Measurements from ENCODE around the gene NOX4. TPM values are rescaled to one million over a fixed set of nuclear protein-coding genes. Genes with fewer than 3 reads are reported as not detected.
A peak's percentile ranks its signal among the peaks of the same experiment; 100 is the strongest.
"Not testable (repeated sequence)": the region's sequence is repeated elsewhere in the genome, so short reads cannot be mapped to it uniquely, and the experiment has no call there.

Gene NOX4
- polyA plus RNA-seq, 12 donors, result 2.2 to 4.9 (median 3.5) TPM; not detected in 2

DNA sequence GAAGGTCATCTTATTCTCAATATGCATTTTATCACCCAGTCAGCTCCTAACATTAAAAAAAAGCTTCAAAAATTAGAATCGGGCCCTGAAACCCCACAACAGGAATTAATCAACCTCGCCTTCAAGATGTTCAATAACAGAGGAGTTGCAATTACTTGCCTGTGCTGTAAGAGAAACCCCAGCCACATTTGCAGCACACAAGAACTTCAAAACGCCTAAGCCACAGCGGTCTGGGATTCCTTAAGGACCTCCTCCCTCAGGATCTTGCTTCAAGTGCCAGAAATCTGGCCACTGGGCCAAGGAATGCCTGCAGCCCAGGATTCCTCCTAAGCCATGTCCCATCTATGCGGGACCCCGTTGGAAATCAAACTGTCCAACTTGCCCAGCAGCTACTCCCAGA is 108.2 kb downstream of the NOX4 start:
- DNase-seq, result not testable (repeated sequence)

DNA sequence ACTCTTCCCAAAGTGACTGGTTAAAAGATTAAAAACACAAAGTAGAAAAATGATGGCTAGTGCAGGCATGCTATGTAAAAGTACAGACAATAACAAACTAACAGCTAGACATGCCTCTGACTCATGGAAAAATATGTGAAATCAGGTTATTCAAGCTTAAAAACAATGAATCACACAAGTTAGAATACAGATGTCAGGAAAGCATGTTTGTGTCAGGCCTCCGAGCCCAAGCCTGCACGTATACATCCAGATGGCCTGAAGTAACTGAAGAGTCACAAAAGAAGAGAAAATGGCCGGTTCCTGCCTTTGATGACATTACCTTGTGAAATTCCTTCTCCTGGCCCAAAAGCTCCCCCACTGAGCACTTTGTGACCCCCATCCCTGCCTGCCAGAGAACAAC is 110.1 kb downstream of the NOX4 start:
- DNase-seq, result peak; percentile 41

DNA sequence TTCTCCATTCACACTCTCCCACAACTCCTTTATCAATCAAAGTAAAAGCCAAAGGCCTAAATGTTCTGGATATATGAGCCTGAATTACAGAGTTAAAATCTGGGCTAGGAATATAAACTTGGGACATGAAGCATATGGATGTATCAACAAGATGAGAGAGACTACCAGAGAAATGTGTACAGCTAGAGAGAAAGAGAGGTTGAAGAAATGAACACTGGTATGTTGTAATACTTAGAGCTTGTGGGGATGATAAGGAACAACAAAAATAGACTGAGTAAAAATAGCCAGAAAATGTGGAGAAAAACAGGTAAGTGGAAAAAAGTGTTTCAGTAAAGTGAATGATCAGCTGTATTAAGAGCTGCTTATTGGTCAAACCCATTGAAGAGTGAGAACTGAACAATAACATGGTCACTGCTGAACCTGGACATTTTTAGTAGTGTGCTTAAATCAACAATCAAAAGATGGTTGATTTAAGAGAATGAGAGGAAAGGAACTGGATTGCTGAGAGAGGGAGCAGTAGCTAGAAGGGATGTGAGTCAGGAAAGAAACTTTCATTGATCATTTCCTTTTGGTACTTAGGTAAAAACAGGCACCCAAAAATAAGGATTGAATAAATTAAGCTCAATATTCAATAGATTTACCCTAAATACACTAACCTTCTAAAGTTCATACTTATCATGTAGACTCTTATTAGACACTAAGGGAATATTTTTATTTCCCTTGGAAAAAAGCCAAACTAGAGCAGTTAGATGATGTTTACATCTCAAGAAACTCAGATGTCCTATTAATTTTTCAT is 111.0 kb downstream of the NOX4 start:
- not testable (repeated sequence) for DNase-seq

DNA sequence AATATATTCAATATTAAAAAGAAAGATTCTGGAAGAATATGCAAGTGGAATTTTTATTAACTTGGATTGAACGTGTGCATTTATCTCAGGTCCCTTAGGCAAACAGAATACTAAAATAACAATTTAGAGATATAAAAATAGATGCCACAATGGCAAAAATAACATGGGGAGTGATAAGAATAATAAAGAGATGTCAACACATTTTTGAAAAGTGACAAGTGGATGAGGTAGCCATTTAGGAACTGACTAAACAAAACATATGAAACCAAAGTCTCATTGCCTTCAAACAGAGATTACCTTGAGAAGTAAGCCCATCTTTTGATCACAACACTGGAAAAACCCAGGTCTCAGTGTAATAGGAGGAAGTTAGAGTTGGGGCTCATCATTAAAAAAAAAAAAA is 112.2 kb downstream of the NOX4 start:
- DNase-seq, result not testable (repeated sequence)

DNA sequence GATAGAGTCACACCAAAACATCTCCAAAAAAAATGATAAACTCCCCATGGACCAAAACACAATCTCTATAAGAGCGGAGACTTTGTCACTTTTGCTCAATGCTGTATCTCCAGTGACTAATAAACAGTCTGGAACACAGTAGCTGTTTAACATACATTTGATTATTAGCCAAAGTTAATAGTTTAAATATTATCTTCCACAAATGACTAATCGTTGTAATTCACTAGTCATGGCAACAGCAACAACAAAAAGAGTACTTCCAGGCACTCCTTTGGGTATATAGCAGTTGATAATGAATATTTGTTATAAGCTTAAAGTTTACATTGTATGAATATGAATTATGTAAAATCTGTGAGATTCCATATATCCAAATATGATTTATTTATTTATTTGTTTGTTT is 121.8 kb downstream of the NOX4 start:
- DNase-seq, result not testable (repeated sequence)

DNA sequence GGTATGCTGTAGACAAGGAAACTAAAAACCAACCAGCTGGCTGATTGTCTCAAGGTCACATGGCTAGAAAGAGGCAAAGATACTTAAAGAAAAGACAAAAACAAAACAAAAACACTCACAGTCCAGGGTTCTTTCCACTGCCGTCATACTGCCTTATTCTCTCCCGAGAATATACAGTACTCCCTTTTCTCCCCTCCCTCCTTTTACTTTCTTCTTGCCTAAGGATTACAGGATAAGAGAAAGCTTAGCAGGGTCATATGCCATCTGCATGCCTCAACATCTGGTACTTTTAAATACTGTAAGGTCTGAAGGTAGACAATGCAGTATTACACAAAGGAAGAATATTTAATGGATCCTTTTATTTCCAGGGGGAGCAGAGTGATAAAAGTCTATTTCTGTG is 126.3 kb downstream of the NOX4 start:
- DNase-seq, result not testable (repeated sequence)

DNA sequence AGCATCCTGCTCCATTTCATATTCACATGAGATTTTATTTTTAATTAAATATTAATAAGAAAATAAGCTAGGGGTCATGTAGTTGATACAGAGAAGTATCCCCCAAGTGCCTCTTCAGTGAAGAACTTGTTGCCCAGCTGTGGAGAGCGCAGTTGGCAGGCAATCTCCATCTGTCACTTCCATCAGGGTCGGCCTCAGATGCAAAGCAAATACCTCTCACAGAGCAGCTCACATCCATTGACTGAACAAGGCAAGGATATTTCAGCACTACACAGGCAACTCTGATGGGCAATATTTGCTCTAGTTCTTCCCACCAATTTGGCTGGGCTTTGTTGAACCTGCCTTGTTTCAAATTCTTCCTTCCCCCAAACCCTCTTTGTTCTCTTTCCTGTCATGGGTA is 129.4 kb downstream of the NOX4 start:
- DNase-seq, result no peak

DNA sequence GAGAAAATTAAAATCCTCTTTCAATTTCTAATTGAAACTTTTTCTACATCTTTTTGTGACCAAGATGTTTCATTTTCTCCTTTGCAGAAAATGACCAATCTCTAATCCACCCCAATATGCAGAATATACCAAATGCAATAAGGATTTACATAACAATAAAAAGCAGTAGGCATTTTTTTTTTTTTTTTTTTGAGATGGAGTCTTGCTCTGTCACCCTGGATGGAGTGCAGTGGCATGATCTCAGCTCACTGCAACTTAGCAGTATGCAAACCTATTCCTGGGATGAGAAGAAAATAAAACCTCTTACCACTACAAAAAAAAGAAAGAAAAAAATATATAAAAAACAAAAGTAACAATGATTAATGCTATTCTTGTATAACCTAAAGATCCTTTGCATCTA is 132.0 kb downstream of the NOX4 start:
- DNase-seq, result not testable (repeated sequence)

DNA sequence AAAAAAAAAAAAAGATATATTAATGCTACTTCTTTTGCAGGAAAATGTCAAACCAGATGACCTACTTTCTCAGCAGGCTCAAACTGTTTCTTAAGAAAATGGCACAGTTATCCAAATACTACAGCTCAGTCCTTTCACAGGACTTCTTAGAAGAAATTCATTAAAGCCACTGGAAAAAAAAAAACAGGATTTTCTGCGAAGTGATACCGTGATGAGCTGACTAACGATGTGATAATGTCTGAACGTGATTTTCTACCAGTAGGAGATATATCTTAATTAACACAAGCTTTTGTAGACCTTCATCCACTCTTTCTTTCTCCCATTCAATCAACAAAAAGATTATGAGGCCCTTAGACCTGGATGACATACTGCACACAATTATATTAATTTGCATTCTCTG is 132.4 kb downstream of the NOX4 start:
- no peak for DNase-seq

DNA sequence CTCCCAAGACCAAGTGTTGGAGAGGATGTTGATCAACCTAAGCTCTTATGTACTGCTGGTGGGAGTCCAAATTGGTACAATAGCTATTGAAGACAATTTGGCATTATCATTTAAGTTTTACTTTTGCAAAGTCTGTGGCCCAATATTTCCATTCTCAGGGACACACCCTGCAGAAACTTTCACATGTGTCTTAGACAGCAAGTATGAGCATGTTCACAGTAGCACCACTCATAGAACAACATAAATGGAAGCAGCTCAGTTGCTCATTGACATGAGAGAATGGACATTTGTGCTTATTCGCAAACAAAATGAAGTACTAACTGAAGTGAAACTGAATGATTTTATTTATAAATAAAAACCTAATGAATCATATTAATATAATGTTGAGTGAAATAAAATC is 135.5 kb downstream of the NOX4 start:
- no peak for DNase-seq

DNA sequence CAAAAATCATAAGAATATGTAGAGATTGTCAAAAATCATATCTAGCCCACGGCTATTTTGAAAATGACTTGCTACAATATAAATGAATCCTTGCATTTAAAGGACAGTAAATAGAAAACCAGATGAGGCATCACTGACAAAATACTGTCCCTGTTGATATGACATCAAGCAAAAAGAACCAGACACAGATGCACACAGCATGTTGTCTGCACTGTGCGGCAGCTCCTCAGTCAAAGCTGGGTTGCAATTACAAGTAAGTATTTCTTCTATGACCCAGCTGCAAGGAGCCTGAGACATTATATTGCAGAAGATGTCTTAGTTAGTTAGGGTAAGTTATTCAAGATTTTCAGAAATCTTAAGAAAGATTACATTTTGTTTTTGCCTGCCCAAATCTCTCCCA is 136.7 kb downstream of the NOX4 start:
- DNase-seq, result not testable (repeated sequence)

DNA sequence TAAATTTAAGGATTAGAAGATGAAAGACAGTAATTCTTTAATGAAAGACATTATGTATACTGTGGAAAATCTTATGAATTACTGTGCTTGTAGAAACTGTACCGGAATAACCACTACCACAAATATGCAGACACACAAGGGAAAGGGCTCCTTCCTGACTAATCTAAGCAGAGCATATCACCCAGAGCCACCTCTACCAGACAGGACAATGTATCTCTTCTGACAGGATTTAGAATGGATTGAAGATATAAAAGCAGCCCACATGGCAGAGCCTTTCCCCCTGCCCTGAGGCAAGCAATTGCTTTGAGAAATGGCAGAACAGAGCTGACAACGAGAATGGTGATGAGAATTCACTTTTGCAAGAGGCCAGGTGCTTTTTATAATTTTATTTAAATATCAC is 144.1 kb downstream of the NOX4 start:
- DNase-seq, result no peak

DNA sequence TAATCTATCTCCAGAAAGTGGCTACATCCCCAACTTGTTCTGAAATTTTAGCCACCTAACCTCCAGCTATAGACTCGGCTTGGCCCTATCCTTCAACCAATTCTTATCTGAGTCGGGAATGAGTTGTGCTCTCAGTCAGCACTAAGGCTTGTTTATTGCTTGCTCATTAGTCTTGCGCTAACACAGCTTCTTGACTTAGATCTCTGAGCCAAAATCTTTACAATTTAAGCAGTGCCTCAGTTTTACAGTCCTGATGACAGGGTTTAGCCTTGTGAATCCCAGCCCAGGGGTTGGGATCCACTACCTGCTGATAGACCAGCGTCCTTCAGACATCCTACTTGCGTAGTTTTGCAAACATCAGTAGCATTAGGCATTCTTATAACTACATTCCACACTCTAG is 144.6 kb downstream of the NOX4 start:
- DNase-seq, result no peak

DNA sequence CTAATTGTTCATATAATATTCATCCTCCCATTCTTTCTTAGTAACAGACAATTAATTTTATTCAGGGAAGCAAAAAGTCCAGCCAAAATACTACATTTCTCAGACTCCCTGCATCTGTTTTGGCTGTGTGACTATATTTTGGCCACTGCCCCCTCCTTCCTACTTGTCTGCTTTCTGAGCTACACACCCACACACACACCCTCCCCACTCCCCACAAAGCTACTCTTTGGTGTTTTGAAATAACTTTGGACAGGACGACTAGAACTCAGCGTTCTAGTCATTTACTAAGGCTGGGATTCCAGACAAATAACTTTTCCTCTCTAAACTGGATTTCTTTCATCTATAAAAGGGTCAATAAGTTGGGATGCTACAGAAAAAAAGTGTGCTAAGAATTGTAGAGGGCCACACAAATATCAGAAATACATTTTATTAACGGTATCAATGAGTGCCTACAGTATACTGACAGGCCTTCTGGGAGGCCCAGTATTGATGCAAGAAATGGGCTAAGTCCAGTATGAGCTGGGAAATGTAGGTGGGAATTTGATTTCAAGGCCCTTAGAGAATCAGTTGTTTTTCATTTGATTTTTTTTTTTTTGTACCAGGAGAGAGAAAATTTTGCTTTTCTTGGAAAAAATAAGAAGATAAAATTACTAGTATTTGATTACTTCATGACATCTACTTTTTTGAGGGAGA is 148.1 kb downstream of the NOX4 start:
- DNase-seq, result not testable (repeated sequence)

DNA sequence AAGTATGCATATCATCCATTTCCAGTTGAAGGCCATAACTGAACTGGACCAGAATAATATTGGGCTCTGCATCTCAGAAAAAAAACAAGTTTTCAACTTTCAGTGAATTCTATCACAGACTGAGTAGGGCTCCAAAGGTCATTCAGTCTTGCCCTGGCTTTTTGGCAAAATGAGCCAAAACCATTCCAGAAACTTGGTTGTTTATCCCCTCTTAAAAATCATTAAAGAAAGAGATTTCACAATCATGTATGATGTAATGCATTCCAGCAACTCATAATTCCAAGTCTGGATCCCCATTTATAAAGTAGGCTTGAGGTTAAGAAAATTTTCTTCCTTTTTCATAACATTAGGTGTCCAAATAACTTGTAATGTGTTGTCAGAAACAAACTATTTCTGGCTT is 150.7 kb downstream of the NOX4 start:
- DNase-seq, result not testable (repeated sequence)

DNA sequence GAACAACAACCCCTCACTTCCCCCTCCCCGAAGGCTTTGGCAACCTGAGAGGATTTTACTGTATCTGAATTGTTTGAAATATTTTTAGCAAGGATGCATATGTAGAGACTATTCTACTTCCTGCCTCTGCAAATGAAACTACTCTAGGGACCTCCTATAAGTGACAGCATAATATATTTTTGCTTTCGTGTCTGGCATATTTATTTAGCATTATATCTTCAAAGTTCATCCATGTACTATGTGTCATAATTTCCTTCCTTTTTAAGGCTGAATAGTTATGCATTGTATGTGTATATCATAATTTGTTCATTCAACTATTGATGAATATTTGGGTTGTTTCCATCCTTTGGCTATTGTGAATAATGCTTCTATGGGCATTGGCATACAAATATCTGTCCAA is 153.1 kb downstream of the NOX4 start:
- DNase-seq, result not testable (repeated sequence)

DNA sequence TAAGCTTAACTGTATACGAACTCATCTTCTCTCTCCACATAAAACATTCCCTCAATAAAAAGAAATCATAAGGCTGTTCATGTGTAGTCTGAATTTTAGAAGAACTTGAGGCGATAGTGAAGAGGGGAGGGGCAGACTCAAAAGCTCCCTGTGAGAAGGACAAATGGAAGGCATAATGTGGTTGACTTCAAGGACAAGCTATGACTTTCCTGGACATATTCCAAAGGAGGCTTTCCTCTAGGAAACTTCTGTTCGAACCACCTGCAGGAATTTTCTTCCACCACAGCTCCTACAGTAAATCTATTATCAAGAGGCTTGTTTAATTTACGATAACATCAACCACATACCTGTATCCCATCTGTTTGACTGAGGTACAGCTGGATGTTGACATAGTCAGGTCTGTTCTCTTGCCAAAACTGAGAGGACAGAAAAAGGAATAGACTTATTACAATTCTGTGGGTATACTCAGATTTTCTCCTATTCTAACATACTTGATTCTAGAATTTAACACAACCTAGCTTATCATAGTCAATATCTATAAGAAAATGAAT is 154.0 kb downstream of the NOX4 start:
- not testable (repeated sequence) for DNase-seq

DNA sequence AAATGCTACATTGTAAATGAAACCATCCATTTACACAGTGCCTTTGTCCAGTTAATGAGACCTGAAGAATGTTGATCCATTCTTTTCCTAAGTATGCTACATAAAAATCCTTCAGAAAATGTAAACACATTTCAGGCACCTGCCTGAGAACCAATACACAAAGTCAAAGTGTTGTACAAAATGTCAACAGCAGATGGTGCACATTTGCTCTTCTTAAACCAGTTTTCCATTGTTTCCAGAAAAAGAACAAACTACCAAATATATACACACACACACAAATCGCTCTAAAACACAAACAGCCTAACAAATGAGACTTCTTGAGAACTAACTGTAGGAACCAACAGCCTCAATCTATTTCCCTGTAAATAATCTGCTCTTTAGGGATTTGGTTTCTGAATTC is 157.5 kb downstream of the NOX4 start:
- not testable (repeated sequence) for DNase-seq

DNA sequence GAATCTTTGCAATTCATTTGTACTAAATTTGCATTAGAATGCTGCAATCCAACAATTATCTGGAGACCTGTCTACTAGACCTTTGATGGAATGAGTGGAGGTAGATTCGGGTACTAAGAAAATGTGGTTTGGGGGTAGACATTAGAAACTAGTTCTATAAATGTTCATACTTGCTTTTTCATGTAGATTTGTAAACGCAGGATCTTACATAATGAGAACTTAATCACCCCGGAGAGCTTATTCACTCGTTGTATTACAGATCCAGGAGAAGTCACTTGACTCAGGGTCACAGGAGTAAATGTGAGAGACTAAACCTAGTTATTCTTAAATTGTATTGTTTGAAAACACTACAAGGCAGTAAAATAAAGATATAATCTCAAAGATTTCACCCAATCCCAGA is 159.2 kb downstream of the NOX4 start:
- DNase-seq, result not testable (repeated sequence)

DNA sequence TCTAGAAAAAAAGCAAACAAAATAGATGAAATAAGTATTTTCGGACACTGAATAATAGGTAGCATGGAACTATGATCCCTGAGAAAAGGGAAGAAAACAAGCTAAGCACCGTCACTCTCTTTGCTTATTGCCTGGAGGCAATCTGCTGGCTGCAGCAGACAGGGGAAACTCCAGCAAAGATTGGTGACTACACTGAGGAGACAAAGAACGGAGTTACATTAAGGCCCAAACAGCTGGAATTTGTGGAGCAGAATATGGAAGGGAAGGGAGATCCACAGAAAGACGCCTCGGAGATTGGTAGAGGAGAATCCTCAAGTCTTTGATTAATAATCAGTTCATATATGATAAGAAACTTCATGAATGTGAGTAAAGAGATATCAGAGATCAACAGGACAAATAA is 163.3 kb downstream of the NOX4 start:
- no peak for DNase-seq

DNA sequence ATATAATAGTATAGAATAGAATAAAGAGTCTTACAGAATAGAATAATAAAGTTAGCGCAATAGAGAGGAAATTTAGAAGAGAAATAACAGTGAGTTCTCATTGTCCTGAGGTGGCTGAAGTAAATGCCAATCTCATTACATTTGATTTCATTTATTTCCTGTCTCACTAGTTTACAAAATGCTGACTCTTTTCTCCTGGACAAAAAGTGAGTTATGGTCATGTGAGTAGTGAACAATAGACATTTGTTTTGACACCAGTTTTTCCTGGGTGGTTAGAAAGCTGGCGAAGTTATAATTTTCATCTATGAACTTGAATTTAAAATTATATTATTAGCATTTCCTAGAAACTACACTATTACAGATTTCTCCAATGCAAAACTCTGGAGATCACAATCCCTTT is 169.8 kb downstream of the NOX4 start:
- no peak for DNase-seq

DNA sequence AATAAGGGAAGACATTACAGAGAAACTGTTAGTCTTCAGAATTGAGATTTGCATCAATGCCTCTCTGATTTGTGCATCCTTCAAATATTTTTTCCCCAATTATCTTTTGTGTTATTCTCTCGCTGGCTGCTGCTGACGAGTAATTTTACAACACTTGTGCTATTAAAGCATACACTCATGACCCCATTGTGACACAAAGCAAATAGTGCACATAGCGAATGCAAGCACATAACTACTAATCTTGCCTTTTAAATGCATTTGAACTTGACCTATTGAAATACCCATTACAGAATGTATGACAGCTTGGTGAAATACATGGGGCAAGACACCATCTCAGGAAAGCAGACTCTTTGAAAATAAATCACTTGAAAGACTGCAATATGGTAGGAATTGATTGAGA is 180.6 kb downstream of the NOX4 start:
- DNase-seq, result not testable (repeated sequence)
